Umbilical cord (tissue), 2 donors: ENCODE results near the gene PPM1K. TPM values are rescaled to one million over a fixed set of nuclear protein-coding genes. Genes with fewer than 3 reads are reported as not detected.

Experiments used
- DNase-seq: peaks from one replicate; pipeline ENCODE4 v3.0.0-alpha.2; 2015; ENCODE audit warnings: low spot score
- total RNA-seq: library from RNA; depleted of rRNA; stranded (reverse); fragments of >200 nt; gene quantifications from one replicate; pipeline ENCODE4 v1.2.3, GENCODE V29; 2014; ENCODE audit warnings: low replicate concordance; ENCODE audit not compliant: insufficient read depth

PPM1K gene
- total RNA-seq, 1 donor from 2014 or later = 36.8 TPM

DNA sequence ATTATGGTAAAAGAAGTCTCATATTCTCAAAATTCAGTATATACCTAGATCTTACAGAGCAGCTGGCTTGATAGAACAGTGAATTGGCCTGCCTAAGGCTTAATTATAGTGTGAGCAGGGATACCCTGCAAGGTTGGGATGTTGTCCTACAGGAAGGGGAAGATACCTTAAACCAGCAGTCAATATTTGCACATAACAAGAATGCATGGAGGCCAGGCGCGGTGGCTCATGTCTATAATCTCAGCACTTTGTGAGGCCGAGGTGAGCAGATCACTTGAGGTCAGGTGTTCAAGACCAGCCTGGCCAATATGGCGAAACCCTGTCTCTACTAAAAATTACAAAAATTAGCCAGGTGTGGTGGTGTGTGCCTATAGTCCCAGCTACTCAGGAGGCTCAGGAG, 67.2 kb downstream of the PPM1K start:
- DNase-seq = no peak

- DNase-seq = no peak
Observed at GRCh38 chr4:88216395-88216794, 68.0 kb downstream of the PPM1K start.

- DNase-seq = no peak
Observed at GRCh38 chr4:88215351-88215750, 69.0 kb downstream of the PPM1K start.

- no peak for DNase-seq
Observed at GRCh38 chr4:88212253-88212561, 72.2 kb downstream of the PPM1K start.

DNA sequence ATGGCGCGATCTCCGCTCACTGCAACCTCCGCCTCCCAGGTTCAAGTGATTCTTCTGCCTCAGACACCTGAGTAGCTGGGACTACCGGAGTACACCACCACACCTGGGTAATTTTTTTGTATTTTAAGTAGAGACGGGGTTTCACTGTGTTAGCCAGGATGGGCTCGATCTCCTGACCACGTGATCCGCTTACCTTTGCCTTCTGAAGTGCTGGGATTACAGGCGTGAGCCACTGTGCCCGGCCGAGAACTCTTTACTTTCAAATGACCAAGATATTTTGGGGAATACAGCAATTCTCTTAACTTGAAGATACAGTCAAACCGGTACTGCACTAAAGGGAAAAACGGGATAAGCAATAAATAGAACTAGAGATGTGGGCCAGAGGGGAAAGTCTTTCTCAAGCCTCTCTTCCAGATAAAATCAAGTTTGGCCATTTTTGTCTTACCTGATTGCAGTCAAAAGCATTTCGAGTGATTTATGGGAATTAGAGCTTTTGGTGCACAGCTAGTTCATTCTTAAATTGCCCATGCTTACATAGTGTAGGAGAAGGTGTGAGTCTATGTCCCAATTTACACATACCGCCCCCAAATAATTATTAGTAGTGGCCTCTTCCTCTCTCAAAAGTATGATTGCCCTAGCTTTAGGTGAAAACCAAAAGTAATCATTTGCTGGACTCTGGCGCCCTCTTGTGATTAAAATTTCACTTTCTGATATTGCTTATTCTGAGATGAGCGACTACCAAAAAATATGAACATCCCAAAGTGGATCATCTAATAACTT, 72.7 kb downstream of the PPM1K start:
- DNase-seq = peak; percentile 69

DNA sequence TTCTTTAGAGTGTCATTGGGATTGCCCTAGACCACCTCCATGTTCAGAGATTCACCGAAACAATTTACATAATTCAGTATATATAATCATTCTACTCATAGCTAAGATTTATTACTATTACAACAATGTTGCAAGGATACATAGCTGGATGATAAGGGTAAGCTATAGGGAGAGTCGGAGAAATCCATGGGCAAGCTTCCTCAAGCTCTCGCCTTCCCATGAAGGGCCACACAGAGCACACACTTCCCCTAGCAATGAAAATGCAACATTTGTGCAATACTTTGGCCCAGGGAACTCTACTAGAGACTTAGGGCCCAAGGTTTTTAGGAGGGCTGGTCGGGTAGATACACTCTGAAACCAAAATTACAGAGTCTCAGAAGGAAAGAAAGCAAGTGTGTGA, 76.2 kb downstream of the PPM1K start:
- DNase-seq = no peak

Other genes starting within 250 kb of the PPM1K start
- 9.1 TPM for gene ABCG2, start 125.9 kb downstream of the PPM1K start, total RNA-seq
- gene HERC6, start 94.3 kb upstream of the PPM1K start, total RNA-seq = 21.7 TPM
- gene HERC5, start 172.6 kb upstream of the PPM1K start, total RNA-seq = 0.72 TPM
- 75.8 TPM for gene PYURF, start 239.2 kb upstream of the PPM1K start, total RNA-seq